GM21619 (cell line): Measurements from ENCODE around the gene ADAMTS17.

Source experiments
- ATAC-seq: cut with Tn5 transposase; IDR thresholded peaks from one replicate; pipeline ENCODE4 v1.9.1; 2021; ENCODE audit not compliant: unreplicated experiment

Gene ADAMTS17

GRCh38 chr15:100174904-100175275, 166.9 kb downstream of the ADAMTS17 start:
- no peak for ATAC-seq

DNA sequence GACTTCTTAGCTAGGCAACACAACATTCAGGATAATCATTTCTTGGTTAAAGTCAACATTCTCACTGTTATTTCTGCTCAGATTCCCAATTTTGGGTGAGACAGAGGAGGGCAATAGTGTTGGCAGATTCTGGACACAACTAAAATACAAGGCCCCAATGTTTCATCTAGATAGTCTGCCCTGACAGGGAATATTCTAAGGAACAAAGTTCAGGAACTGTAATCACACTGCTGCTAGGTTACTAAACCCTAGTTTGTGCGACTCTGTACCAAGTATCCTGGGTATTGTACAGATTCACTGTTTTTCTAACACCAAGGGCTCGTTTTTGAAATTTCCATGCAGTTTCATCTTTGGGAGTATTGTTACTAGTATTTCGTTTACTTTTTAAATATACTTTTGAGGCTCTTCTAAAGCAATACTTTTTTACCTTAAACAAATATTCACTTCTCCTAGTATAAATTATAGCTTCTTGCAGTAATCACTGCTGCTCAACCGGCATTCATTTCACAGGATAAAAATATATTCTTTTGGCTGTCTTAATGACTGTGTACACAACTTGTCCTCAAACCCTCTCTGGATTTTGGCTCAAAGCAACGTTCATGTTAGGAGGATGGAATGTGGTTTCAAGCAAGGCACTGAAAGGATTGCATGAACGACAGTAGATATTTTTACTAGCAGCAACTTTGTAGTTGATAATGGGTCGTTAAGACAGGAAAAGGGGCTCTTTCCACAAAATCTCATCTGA, 167.4 kb downstream of the ADAMTS17 start:
- no peak for ATAC-seq

DNA sequence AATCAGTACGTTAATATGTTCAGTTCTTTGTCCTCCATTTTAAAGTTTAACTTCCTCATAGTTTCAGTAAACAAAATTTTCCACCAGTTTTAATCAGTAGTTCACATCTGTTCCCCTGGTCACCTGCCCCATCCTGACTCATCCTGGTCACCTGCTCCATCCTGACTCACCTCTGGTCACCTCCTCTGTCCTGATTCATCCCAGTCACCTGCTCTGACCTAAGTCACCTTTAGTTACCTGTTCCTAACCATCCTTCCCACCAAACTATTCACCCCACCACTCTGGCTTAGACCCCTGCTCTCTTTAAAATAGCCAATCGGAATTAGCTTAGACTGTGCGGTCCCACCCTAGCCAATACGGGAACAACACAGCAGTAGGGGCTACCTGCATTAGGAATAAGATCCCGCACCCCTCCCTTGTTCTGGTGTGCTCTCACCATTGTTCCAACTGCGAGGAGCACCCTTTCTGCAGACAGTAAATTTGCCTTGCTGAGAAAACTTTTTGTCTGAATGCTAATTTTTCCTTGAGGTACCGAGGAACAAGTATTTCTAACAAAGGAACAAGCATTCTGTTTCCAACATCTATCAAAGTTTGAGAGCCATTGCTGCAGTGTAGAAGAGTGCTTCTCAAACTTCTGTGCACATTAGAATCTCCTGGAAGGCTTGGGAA, 169.3 kb downstream of the ADAMTS17 start:
- ATAC-seq = no peak

DNA sequence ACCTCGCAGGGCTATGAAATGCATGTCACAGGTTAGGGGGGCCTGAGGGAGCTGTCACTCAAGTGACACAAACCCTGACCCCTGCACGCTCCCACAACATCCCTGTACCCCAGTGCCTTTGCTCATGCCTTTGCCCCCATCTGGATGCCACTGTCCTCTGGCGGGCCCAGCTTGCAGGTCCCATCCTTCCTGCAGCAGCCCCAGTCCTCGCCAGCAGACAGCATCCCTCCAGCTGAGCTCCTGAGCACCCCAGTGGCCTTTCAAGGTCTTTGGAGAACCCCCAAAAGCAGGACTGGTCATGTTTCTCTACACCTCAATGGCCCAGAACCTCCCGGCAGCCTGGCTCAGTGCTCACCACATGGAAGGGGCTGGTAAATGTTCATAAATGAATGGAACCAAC, 170.4 kb downstream of the ADAMTS17 start:
- no peak for ATAC-seq

DNA sequence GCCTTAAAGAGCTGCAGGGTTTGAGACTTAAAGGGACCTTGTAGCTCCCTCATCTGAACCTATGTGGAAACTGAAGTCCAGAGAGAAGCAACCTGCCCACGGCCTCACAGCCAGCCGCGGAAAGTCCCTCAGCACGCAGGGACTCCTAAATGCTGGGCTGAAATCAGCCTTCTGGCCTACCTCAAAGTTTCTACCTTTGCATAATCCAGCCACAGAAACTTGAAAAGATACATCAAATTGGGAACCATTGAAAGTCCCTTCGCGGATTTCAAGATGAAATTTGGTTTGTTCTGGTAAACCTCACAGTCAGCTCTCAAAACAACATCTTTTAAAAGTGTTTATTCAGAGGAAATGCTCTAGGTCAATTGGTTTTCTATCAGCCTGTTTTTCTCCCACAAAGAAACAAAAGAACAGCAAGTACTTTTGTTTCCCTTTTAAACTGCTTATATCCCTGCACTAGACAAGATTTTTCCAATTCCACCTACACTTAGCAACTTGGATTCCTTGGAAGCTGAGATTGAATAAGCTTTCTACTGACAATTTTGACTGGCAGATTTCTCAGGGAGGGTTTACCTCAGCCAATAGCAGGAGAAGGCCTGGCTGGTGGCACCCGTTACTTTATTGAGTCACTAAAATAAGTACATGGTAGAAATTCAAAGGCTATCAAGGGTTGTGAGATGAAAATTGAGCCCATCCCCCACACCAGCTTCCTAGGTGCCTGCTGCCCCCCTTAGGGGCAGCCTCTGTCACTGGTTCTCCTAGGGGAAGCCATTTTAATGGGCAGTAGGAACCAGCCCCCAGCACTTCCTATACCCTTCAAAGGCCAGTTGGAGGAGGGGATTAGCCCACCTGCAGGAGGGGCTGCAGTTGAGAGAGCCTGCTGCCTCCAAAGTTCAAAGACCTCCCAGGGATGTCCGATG, 171.2 kb downstream of the ADAMTS17 start:
- ATAC-seq = peak; percentile 90

DNA sequence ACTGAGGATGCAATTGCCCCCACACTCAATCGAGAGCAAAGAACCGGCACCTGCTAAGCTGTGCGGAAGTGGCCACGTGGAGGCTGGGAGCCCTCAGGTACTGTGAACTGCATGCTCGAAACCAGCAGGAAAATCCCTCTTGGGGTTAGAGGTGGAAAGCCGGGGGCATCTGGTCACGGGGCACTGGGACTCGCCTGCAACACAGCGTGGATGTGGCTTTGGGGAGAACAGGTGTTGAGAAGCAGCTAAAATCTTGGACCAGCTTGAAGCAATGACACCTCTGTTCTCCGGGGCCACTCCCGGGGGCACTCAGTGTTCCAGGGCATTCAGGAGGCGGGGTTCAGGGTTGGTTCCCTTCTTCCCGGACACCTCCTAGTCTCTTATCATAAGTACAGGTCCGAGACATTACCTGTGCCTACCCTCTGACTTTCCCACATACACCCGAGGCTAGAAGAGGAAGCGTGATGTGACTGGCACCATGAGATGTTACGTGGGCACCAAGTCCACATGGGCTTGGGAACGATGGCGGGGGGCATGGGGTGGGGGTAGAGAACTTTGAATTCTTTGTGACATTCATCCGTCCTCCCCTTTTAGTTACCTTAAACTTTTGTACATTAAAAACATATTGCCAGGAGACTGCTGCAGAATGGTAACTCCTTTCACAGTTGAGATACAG, 172.0 kb downstream of the ADAMTS17 start:
- no peak for ATAC-seq

GRCh38 chr15:100168787-100169186, 173.0 kb downstream of the ADAMTS17 start:
- ATAC-seq = no peak

DNA sequence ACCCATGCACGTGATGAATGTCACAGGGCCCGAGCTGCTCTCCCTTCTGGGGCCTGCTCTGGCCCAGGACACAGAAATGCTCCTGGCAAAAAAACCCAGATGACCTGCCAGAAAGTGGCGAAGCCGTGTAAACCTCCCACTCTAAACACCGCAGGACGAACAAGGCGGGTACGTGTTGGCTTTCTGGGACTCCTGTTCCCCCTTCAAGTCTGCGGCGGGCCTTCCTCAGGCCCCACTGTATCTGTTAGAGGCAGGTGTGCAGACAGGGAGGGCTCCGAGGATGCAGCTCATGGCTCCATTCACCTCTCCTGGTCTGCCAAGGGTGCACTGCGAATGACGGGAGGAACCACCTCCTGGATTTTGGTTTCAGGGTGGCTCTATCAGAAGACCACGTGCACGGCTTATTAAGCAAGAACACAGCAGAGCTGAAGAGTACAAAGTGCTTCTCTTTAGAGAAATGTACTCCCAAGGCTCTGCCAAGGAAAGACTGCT, 173.8 kb downstream of the ADAMTS17 start:
- ATAC-seq = no peak

GRCh38 chr15:100166313-100166712, 175.5 kb downstream of the ADAMTS17 start:
- ATAC-seq = no peak

- ATAC-seq = no peak
Measured at GRCh38 chr15:100163961-100164360, 177.8 kb downstream of the ADAMTS17 start.

GRCh38 chr15:100160953-100161352, 180.8 kb downstream of the ADAMTS17 start:
- ATAC-seq = no peak

GRCh38 chr15:100159436-100159835, 182.3 kb downstream of the ADAMTS17 start:
- ATAC-seq = no peak

DNA sequence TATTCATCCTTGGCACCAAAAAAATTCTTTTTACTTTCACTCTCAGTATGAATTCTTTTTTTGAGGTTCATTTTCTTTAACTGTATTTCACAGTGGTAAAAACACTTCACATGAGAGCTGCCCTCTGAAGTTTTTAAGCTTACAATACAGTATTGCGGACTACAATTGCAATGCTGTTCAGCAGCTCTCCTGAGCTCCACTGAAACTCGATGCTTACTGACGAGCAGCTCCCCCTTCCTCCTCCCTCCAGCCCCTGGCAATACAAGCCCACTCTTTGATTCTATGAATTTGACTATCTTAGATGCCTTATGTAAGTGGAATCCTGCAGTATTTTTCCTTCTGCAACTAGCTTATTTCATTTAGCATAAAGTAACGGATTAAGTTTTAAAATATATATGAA, 183.4 kb downstream of the ADAMTS17 start:
- ATAC-seq = no peak

DNA sequence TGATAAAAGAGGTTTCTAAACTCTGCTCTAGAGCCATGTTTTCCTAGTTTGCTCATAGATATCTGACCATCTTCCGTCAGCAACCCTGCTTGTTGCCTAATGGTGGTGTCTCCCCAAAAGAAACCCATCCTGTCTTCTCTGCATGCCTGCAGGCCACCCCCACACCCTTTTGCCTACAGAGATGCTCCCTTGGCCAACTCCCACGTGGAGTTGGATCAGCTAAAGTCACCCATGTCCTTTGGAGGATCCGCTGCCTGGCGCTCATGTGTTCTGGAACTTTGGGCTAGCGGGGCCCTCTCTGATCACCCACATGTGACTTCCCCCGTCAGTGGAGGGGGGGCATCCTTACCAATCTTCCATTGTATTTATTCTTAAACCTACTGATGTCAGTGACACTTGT, 185.6 kb downstream of the ADAMTS17 start:
- ATAC-seq = no peak

DNA sequence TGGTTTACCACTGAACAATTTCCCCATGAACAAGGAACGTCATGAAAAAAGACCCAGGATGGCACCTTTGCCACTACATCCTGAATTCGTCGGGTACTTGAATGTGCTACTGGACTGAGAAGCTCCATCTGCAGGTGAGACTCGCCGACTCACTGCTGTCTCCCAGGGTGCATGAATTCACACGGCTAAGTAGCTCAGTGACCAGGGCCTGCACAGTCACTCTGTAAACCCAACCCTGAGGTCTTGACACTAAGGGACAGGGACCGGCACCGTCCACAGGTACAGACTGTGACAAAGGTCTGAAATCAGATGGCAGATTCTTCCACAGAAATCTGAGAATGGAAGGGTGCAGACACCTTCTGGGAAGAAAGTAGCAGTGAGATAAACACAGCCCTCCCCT, 187.4 kb downstream of the ADAMTS17 start:
- no peak for ATAC-seq

GRCh38 chr15:100152463-100152862, 189.3 kb downstream of the ADAMTS17 start:
- ATAC-seq = no peak

DNA sequence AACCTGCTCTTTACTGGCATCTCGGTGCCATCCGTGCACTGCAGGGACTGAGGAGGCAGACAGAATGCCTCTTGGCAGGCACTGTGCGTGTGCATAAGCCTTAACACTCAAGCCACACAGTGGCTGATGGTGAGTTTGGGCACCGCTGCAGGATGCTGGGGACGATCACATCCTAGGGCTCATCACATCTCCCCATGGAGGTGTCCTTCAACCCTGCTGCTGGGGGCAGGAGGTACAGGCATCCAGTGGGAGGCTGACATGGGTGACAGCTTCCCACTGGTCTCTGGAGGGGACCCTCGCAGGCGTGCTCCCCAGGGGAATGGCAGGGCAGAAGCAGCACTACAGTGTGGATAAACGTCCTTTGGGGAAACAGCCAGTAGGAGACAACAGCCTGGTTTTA, 190.9 kb downstream of the ADAMTS17 start:
- ATAC-seq = no peak

GRCh38 chr15:100147828-100148227, 193.9 kb downstream of the ADAMTS17 start:
- ATAC-seq = no peak

- ATAC-seq = no peak
Measured at GRCh38 chr15:100143378-100143777, 198.4 kb downstream of the ADAMTS17 start.

DNA sequence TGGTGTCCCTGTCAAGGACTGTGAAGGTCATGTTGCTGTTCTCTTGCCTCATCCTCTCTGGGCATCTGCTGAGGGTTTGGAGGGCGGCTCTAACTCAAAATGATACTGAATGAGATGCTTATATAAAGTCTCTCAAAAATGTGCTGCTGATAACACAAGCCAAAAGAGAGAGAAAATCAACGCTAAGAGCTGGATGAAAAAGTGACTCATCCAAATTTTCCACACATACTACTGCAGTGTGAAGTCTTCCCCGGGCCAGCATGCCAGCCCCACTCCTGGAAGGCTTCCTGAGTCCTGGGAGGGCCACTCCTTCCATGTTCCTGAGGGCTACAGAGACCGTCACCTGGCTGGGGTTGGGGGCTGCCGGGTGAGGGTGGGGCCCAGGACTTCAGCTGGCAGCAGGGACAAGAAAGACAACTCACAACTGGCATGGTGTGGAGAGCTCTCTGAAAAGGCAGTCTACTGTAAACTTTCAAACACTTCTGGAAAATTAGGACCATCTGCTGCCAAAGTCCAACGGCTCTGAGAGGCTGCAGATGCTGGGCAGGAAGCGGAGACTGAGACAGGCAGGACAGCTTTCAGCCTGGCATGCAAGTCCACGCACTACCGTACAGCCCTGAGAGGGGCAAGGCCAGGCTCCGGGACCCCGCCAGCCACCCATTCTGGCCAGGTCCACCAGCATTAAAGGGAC, 200.3 kb downstream of the ADAMTS17 start:
- no peak for ATAC-seq
